ENCODE data around the gene C17orf58.
A peak's percentile ranks its signal among the peaks of the same experiment; 100 is the strongest.
"Not testable (repeated sequence)": the region's sequence is repeated elsewhere in the genome, so short reads cannot be mapped to it uniquely, and the experiment has no call there.

C17orf58 gene

GRCh38 chr17:67974185-67974584, 22.1 kb downstream of the C17orf58 start:
- in situ Hi-C loops (cut with MboI; ENCODE audit: low pct_unique_long_range_greater_than_20kb, low sequenced_read_pairs) = no loop called here
- no peak for DNase-seq

GRCh38 chr17:67970783-67971182, 25.5 kb downstream of the C17orf58 start:
- DNase-seq = no peak
- in situ Hi-C loops (cut with MboI; ENCODE audit: low pct_unique_long_range_greater_than_20kb, low sequenced_read_pairs) = no loop called here

DNA sequence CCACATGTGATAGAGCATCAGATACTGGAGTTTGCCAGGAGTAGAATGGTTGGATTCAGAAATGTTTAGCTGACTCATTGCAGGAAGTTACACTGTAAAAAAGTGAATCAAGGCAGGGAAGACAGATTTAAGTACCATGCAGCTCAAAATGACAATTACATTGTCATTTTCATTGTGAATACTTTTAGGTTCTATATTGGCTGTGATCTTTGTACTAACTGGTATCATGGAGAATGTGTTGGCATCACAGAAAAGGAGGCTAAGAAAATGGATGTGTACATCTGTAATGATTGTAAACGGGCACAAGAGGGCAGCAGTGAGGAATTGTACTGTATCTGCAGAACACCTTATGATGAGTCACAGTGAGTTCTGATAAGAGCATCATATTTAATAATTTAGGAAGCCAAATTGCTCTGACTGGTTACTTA, 33.1 kb downstream of the C17orf58 start:
- peak; percentile 61 for DNase-seq
- in situ Hi-C loops (cut with MboI; ENCODE audit: low pct_unique_long_range_greater_than_20kb, low sequenced_read_pairs) = not testable (repeated sequence)

DNA sequence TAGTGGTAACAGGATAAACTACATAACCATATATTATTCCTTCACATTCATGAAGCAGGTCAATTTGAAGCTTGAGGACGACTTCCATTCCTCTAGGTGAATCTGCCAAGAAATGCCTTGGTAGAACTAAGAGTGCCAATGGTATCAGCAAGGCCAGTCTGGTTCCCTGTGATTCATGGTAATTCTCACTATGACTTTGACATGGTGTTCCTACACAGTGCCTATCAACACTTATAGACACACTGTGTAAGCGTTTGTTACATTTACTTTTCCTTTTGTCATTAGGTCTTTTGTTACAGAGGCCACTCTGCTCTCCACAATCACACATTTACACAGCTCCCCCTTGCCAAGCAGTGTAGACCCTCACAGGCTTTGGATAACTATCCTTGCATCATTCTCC, 34.1 kb downstream of the C17orf58 start:
- in situ Hi-C loops (cut with MboI; ENCODE audit: low pct_unique_long_range_greater_than_20kb, low sequenced_read_pairs); DNase-seq: not testable (repeated sequence)

GRCh38 chr17:67960276-67960675, 36.0 kb downstream of the C17orf58 start:
- in situ Hi-C loops (cut with MboI; ENCODE audit: low pct_unique_long_range_greater_than_20kb, low sequenced_read_pairs); DNase-seq: not testable (repeated sequence)

- DNase-seq = no peak
- in situ Hi-C loops (cut with MboI; ENCODE audit: low pct_unique_long_range_greater_than_20kb, low sequenced_read_pairs) = no loop called here
Observed at GRCh38 chr17:67959510-67959909, 36.8 kb downstream of the C17orf58 start.

DNA sequence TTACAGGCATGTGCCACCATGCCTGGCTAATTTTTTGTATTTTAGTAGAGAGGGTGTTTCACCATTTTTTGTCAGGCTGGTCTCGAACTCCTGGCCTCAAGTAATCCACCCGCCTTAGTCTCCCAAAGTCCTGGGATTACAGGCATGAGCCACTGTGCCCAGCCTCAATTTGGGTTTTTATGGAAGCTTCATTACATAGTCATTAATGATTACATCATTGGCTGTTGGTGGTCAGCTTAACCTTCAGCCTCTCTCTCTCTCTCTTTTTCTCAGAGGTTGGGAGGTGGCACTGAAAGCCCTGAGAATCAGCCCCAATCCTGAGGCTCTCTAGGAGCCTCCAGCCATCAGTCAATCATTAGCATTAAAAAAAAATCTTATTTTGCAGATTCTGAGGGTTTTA, 45.3 kb downstream of the C17orf58 start:
- in situ Hi-C loops (cut with MboI; ENCODE audit: low pct_unique_long_range_greater_than_20kb, low sequenced_read_pairs) = no loop called here
- DNase-seq = no peak

- DNase-seq = no peak
- in situ Hi-C loops (cut with MboI; ENCODE audit: low pct_unique_long_range_greater_than_20kb, low sequenced_read_pairs) = no loop called here
Observed at GRCh38 chr17:67947325-67947813, 48.9 kb downstream of the C17orf58 start.

DNA sequence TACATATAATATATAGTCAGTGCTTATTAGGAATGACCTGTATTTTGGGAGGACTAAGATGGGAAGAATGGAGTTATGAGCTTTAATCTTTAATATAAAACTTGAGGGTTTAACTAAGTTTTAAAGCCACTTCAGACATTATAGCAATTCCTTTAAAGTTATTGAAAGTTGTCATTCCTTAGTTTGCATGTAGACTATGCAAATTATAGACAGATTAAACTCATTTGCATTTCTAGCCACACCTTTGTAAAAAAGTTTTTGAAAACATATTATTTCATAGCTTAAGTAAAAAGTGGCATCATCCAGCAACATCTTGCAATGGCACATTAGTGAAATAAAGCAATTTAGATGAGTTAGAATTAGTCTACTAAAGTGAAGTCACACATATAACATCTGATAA, 49.8 kb downstream of the C17orf58 start:
- no peak for DNase-seq
- in situ Hi-C loops (cut with MboI; ENCODE audit: low pct_unique_long_range_greater_than_20kb, low sequenced_read_pairs) = no loop called here

DNA sequence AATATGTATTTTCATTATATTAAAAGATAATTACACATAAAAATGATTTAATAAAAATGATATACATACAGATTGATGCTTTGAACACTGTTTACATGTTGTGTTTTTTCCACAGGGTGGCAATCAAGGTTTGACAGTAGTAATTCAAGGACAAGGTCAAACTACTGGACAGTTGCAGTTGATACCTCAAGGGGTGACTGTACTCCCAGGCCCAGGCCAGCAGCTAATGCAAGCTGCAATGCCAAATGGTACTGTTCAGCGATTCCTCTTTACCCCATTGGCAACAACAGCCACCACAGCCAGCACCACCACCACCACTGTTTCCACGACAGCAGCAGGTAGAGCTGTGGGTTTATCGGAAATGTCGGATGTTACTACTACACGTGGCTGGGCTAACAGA, 52.2 kb downstream of the C17orf58 start:
- no peak for DNase-seq
- in situ Hi-C loops (cut with MboI; ENCODE audit: low pct_unique_long_range_greater_than_20kb, low sequenced_read_pairs) = no loop called here

- DNase-seq = peak; percentile 13
- in situ Hi-C loops (cut with MboI; ENCODE audit: low pct_unique_long_range_greater_than_20kb, low sequenced_read_pairs) = no loop called here
Observed at GRCh38 chr17:67942810-67943209, 53.5 kb downstream of the C17orf58 start.

Measured in KBM-7 (cell line).